GM19455 (cell line): ENCODE data around the gene IFNGR2.

Source experiments
- ATAC-seq: cut with Tn5 transposase; IDR thresholded peaks from one replicate; pipeline ENCODE4 v1.9.1; 2021; ENCODE audit not compliant: unreplicated experiment

IFNGR2 gene

DNA sequence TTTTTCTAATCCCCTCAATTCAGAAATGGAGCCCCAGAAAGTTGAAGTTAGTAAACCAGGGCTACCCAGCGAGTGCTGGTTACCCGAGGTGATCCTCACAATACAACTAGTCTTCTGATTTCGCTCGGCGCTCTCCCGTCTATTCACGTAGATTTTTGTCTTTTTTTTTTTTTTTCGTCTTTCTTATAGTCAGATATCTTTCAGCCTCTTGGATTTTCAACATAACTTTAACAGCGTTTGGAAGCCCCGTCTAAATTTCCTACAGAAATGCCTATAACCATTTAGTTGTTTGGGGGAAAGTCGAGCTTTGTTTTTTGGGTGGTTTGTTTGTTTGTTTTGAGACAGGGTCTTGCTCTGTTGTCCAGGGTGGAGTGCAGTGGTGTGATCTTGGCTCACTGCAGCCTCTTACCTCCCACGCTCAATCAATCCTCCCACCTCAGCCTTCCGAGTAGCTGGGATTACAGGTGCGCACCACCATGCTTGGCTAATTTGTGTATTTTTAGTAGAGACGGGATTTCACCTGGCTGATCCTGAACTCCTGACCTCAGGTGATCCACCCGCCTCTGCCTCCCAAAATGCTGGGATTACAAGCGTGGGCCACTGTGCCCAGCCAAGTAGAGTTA is 77.4 kb downstream of the IFNGR2 start:
- ATAC-seq = no peak

DNA sequence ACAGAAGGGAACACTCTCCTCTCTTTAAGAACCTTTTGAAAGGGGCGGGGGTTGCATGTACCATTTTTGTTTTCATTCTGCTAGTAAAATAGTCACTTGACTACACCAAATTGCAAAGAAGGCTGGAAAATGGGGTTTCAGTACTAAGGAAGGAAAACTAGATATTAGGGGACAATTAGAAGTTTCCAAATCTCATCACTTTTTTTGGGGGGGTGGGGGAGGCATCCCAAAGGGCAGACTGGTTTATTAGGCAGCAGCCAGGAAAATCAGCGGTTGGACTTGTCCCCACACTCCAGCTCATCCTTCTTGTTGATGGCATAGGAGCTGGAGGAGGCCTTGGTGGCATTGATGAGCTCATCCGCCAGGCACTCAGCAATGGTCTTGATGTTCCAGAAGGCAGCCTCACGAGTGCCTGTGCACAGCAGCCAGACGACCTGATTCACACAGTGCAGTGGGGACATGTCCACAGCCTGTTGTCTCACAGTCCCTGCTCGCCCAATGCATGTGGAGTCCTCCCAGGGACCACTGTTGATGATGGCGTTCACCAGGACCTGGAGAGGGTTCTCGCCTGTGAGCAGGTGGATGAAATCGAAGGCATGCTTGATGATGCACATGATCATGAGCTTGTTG is 78.2 kb downstream of the IFNGR2 start:
- no peak for ATAC-seq
